HG03139 (cell line): ENCODE data around the gene PPFIA1.
"Not testable (repeated sequence)": the region's sequence is repeated elsewhere in the genome, so short reads cannot be mapped to it uniquely, and the experiment has no call there.

Experiments used
- ATAC-seq: cut with Tn5 transposase; IDR thresholded peaks from one replicate; pipeline ENCODE4 v1.9.1; 2021; ENCODE audit not compliant: unreplicated experiment

The PPFIA1 gene

GRCh38 chr11:70251659-70252321 is 18.7 kb upstream of the PPFIA1 start:
- no peak for ATAC-seq

GRCh38 chr11:70252844-70253243 is 17.6 kb upstream of the PPFIA1 start:
- no peak for ATAC-seq

GRCh38 chr11:70255477-70256116 is 14.9 kb upstream of the PPFIA1 start:
- ATAC-seq, result no peak

- not testable (repeated sequence) for ATAC-seq
Observed at GRCh38 chr11:70259077-70259476, 11.4 kb upstream of the PPFIA1 start.

GRCh38 chr11:70262951-70263350 is 7.5 kb upstream of the PPFIA1 start:
- no peak for ATAC-seq

GRCh38 chr11:70263363-70263762 is 7.1 kb upstream of the PPFIA1 start:
- no peak for ATAC-seq

- no peak for ATAC-seq
Observed at GRCh38 chr11:70265341-70265740, 5.1 kb upstream of the PPFIA1 start.

- ATAC-seq, result no peak
Observed at GRCh38 chr11:70267405-70267950, 3.0 kb upstream of the PPFIA1 start.

- no peak for ATAC-seq
Observed at GRCh38 chr11:70268526-70268925, 2.0 kb upstream of the PPFIA1 start.

- peak; percentile 33 for ATAC-seq
Observed at GRCh38 chr11:70270877-70271648, 573 bp downstream of the PPFIA1 start.

GRCh38 chr11:70271649-70271953 is 1.1 kb downstream of the PPFIA1 start:
- no peak for ATAC-seq

- no peak for ATAC-seq
Observed at GRCh38 chr11:70272009-70272408, 1.5 kb downstream of the PPFIA1 start.

- no peak for ATAC-seq
Observed at GRCh38 chr11:70278994-70279393, 8.5 kb downstream of the PPFIA1 start.

GRCh38 chr11:70281156-70281609 is 10.7 kb downstream of the PPFIA1 start:
- no peak for ATAC-seq

- no peak for ATAC-seq
Observed at GRCh38 chr11:70282012-70282411, 11.5 kb downstream of the PPFIA1 start.

- no peak for ATAC-seq
Observed at GRCh38 chr11:70288721-70289120, 18.2 kb downstream of the PPFIA1 start.

- no peak for ATAC-seq
Observed at GRCh38 chr11:70289582-70289981, 19.1 kb downstream of the PPFIA1 start.

GRCh38 chr11:70290361-70291065 is 20.0 kb downstream of the PPFIA1 start:
- ATAC-seq, result no peak

GRCh38 chr11:70292166-70292565 is 21.7 kb downstream of the PPFIA1 start:
- no peak for ATAC-seq

- ATAC-seq, result no peak
Observed at GRCh38 chr11:70292863-70293262, 22.4 kb downstream of the PPFIA1 start.

GRCh38 chr11:70295166-70295565 is 24.7 kb downstream of the PPFIA1 start:
- not testable (repeated sequence) for ATAC-seq
